K562 (cell line): ENCODE results near the gene STX18. TPM values are rescaled to one million over a fixed set of nuclear protein-coding genes. Genes with fewer than 3 reads are reported as not detected.

Experiments used
- CAMTA2 ChIP-seq: fragments of 250-450 bp; sonication (Bioruptor Pico); conservative IDR thresholded peaks from 2 replicates; pipeline ENCODE4 v1.5.1; 2022
- HDAC1 ChIP-seq, 2 experiments: fragments of 450-650 bp; IDR thresholded peaks; 2 replicates each; pipeline ENCODE4 v1.6.1; 2016 to 2017; ENCODE audit warnings: inconsistent platforms in 1 of 2, mild to moderate bottlenecking in 1 of 2, moderate library complexity in 1 of 2
- MAFG ChIP-seq: fragments of 450-650 bp; conservative IDR thresholded peaks from 2 replicates; pipeline ENCODE4 v1.6.1; 2016; ENCODE audit warnings: missing genetic modification characterization, missing compliant biosample characterization
- NCOA2 ChIP-seq, 2 experiments: fragments of 450-650 bp; IDR thresholded peaks; 2 replicates each; pipeline ENCODE4 v1.6.1; 2018; ENCODE audit warnings: mild to moderate bottlenecking in 2 of 2, moderate library complexity in 1 of 2; ENCODE audit not compliant: partially characterized antibody in 2 of 2
- PTBP1 ChIP-seq: fragments of 200-400 bp; formaldehyde crosslinking; IDR thresholded peaks from 2 replicates; pipeline ENCODE4 v1.6.1; 2017; ENCODE audit warnings: low read depth, low read length
- PTRF ChIP-seq: fragments of 450-650 bp; IDR thresholded peaks from 2 replicates; pipeline ENCODE4 v1.6.1; 2016; ENCODE audit warnings: mild to moderate bottlenecking, missing genetic modification characterization, missing compliant biosample characterization
- SIN3A ChIP-seq, 2 experiments: fragments of 150-350 bp in 1 of 2; IDR thresholded peaks; 2 replicates each; pipeline ENCODE4 v1.6.1; 2011 to 2016; ENCODE audit warnings: borderline replicate concordance in 2 of 2, low read depth in 2 of 2, low read length in 2 of 2, mild to moderate bottlenecking in 2 of 2, moderate library complexity in 2 of 2; ENCODE audit not compliant: control insufficient read depth in 1 of 2
- ZNF316 ChIP-seq: fragments of 450-650 bp; IDR thresholded peaks from 2 replicates; pipeline ENCODE4 v1.6.1; 2016
- polyA plus RNA-seq, 8 experiments: library from polyadenylated mRNA; depleted of rRNA in 4 of 8; stranded (reverse) in 5 of 8; unstranded in 3 of 8; fragments of >200 nt; fragmentation: Nextera tagmentation in 2 of 8; fragmentation: Illumina TruSeq in 1 of 8; extraction: Ambion mirVana in 2 of 8; extraction: Trizol in 1 of 8; gene quantifications; 2 replicates each; pipeline versions ENCODE4 v1.2.1 to v1.2.3, GENCODE V29; 2011 to 2014; ENCODE audit warnings: inconsistent platforms in 1 of 8, missing spikeins in 1 of 8
- total RNA-seq, 7 experiments: library from RNA; depleted of rRNA in 6 of 7; stranded (reverse); fragments of >200 nt in 6 of 7; fragmentation: Illumina TruSeq in 2 of 7; extraction: Trizol in 2 of 7; gene quantifications; 2 replicates each; pipeline versions ENCODE4 v1.2.1 to v1.2.3, GENCODE V29; 2011 to 2021; ENCODE audit warnings: low replicate concordance in 1 of 7
- TF ChIP-seq, protein P1 (sequence below): fragments of 450-650 bp; IDR thresholded peaks from 2 replicates; pipeline ENCODE4 v1.6.1; 2017; ENCODE audit warnings: antibody characterized with exemption
- TF ChIP-seq, protein P2 (sequence below): sonication (generic); formaldehyde crosslinking; IDR thresholded peaks from 2 replicates; pipeline ENCODE4 v1.8.0; 2022; ENCODE audit warnings: missing genetic modification reagents, mild to moderate bottlenecking, borderline replicate concordance
- TF ChIP-seq, protein P3 (sequence below): fragments of 450-650 bp; IDR thresholded peaks from 2 replicates; pipeline ENCODE4 v1.7.0; 2016; ENCODE audit warnings: borderline replicate concordance
- TF ChIP-seq, protein P4 (sequence below): fragments of 250-450 bp; sonication (Bioruptor Pico); IDR thresholded peaks from 2 replicates; pipeline ENCODE4 v1.5.0; 2021
- TF ChIP-seq, protein P5 (sequence below): sonication (generic); formaldehyde crosslinking; IDR thresholded peaks from 2 replicates; pipeline ENCODE4 v1.8.1; 2023; ENCODE audit warnings: missing genetic modification reagents, mild to moderate bottlenecking, borderline replicate concordance

The STX18 gene
- total and polyA plus RNA-seq, 9 of the 15 experiments (the other 6 are each of a cell fraction or from before 2014, with no cell fraction given), result 6.2 to 41.7 (median 22.7) TPM

DNA sequence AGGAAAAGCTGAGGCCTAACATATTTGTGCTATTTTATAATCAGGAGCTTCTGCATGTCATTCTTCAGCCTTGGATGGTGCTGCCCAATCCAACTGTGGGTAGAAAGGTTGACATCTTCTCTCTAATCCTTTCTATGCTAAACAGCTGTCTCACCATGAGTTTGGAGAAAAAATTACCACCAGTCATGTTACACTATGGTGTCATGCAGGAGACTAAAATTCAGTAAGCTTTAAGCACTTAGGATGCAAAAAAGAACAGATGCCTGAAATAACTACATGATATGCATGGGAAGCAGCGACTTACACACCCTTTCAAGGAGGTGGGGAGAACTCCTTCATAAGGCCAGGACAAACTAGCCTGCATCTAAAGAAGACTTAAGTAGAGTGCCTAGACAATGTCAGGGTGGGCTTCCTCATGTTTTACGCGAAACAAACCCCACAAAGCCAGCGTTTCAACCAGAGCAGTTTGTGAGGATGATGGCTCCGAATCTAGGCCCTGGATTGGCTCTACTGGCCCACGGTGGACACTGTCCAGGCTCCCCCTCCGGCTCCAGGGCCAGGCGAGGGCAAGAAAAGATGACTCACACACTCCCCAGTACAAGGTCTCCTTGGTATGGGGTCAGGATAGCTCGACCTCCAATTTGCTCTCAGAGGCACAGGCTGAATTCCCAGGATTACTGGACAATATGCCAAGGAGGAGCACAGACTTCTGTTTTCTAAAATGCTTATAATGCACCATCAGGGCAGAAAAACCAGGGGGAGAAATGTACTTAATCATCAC, 45.1 kb downstream of the STX18 start (continued):
- TF ChIP-seq, protein P1, sequence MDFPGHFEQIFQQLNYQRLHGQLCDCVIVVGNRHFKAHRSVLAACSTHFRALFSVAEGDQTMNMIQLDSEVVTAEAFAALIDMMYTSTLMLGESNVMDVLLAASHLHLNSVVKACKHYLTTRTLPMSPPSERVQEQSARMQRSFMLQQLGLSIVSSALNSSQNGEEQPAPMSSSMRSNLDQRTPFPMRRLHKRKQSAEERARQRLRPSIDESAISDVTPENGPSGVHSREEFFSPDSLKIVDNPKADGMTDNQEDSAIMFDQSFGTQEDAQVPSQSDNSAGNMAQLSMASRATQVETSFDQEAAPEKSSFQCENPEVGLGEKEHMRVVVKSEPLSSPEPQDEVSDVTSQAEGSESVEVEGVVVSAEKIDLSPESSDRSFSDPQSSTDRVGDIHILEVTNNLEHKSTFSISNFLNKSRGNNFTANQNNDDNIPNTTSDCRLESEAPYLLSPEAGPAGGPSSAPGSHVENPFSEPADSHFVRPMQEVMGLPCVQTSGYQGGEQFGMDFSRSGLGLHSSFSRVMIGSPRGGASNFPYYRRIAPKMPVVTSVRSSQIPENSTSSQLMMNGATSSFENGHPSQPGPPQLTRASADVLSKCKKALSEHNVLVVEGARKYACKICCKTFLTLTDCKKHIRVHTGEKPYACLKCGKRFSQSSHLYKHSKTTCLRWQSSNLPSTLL, result no peak
- TF ChIP-seq PTBP1, result no peak
- TF ChIP-seq NCOA2 (IDR thresholded peaks at IDR 0.05; ENCODE audit: partially characterized antibody in 2 of 2), result no peak
- peak; percentile 41; the same call in 1 of the 2 replicates for TF ChIP-seq ZNF316
- TF ChIP-seq, protein P2, sequence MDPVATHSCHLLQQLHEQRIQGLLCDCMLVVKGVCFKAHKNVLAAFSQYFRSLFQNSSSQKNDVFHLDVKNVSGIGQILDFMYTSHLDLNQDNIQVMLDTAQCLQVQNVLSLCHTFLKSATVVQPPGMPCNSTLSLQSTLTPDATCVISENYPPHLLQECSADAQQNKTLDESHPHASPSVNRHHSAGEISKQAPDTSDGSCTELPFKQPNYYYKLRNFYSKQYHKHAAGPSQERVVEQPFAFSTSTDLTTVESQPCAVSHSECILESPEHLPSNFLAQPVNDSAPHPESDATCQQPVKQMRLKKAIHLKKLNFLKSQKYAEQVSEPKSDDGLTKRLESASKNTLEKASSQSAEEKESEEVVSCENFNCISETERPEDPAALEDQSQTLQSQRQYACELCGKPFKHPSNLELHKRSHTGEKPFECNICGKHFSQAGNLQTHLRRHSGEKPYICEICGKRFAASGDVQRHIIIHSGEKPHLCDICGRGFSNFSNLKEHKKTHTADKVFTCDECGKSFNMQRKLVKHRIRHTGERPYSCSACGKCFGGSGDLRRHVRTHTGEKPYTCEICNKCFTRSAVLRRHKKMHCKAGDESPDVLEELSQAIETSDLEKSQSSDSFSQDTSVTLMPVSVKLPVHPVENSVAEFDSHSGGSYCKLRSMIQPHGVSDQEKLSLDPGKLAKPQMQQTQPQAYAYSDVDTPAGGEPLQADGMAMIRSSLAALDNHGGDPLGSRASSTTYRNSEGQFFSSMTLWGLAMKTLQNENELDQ, result no peak
- TF ChIP-seq MAFG, result peak; percentile 62
- TF ChIP-seq, protein P3, sequence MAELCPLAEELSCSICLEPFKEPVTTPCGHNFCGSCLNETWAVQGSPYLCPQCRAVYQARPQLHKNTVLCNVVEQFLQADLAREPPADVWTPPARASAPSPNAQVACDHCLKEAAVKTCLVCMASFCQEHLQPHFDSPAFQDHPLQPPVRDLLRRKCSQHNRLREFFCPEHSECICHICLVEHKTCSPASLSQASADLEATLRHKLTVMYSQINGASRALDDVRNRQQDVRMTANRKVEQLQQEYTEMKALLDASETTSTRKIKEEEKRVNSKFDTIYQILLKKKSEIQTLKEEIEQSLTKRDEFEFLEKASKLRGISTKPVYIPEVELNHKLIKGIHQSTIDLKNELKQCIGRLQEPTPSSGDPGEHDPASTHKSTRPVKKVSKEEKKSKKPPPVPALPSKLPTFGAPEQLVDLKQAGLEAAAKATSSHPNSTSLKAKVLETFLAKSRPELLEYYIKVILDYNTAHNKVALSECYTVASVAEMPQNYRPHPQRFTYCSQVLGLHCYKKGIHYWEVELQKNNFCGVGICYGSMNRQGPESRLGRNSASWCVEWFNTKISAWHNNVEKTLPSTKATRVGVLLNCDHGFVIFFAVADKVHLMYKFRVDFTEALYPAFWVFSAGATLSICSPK, result no peak
- TF ChIP-seq CAMTA2 (CRISPR knock-in tag), result no peak
- TF ChIP-seq SIN3A (IDR thresholded peaks at IDR 0.05; ENCODE audit: borderline replicate concordance in 2 of 2, control insufficient read depth in 1 of 2, low read depth in 2 of 2, low read length in 2 of 2), result no peak
- TF ChIP-seq, protein P4, sequence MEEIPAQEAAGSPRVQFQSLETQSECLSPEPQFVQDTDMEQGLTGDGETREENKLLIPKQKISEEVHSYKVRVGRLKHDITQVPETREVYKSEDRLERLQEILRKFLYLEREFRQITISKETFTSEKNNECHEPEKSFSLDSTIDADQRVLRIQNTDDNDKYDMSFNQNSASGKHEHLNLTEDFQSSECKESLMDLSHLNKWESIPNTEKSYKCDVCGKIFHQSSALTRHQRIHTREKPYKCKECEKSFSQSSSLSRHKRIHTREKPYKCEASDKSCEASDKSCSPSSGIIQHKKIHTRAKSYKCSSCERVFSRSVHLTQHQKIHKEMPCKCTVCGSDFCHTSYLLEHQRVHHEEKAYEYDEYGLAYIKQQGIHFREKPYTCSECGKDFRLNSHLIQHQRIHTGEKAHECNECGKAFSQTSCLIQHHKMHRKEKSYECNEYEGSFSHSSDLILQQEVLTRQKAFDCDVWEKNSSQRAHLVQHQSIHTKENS (CRISPR knock-in tag), result no peak
- TF ChIP-seq, protein P5, sequence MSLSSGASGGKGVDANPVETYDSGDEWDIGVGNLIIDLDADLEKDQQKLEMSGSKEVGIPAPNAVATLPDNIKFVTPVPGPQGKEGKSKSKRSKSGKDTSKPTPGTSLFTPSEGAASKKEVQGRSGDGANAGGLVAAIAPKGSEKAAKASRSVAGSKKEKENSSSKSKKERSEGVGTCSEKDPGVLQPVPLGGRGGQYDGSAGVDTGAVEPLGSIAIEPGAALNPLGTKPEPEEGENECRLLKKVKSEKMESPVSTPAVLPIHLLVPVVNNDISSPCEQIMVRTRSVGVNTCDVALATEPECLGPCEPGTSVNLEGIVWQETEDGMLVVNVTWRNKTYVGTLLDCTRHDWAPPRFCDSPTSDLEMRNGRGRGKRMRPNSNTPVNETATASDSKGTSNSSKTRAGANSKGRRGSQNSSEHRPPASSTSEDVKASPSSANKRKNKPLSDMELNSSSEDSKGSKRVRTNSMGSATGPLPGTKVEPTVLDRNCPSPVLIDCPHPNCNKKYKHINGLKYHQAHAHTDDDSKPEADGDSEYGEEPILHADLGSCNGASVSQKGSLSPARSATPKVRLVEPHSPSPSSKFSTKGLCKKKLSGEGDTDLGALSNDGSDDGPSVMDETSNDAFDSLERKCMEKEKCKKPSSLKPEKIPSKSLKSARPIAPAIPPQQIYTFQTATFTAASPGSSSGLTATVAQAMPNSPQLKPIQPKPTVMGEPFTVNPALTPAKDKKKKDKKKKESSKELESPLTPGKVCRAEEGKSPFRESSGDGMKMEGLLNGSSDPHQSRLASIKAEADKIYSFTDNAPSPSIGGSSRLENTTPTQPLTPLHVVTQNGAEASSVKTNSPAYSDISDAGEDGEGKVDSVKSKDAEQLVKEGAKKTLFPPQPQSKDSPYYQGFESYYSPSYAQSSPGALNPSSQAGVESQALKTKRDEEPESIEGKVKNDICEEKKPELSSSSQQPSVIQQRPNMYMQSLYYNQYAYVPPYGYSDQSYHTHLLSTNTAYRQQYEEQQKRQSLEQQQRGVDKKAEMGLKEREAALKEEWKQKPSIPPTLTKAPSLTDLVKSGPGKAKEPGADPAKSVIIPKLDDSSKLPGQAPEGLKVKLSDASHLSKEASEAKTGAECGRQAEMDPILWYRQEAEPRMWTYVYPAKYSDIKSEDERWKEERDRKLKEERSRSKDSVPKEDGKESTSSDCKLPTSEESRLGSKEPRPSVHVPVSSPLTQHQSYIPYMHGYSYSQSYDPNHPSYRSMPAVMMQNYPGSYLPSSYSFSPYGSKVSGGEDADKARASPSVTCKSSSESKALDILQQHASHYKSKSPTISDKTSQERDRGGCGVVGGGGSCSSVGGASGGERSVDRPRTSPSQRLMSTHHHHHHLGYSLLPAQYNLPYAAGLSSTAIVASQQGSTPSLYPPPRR, result no peak
- TF ChIP-seq PTRF (tag), result no peak
- TF ChIP-seq HDAC1 (IDR thresholded peaks at IDR 0.05), result no peak
